ENCODE data around the gene SLC12A9. TPM values are rescaled to one million over a fixed set of nuclear protein-coding genes. Genes with fewer than 3 reads are reported as not detected.

The SLC12A9 gene
- total and polyA plus RNA-seq, 2 experiments from 2014 or later, result 10.3 to 39.9 TPM

DNA sequence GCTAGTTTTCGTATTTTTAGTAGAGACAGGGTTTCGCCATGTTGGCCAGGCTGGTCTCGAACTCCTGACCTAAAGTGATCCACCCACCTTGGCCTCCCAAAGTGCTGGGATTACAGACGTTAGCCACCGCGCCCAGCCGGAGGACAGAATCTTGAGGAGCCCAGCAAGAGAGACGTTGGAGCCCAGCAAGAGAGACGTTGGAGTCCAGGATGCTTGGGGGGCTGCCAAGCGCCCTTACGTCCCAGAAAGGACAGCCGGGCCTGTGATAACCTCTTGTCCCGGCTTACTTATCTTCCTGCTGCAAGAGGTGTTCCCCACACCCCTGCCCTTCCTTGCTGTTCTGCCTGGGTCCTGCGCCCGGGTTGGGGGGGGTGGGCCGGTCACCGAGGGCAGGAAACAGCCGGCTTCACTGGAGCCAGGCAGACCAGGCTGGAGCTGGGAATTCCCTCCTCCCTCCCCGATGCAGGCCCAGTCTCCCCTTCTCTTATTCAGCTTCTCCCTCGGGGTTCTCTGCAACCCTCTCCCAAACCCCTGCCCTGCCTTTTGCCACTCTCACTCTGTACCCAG is 23.3 kb upstream of the SLC12A9 start (continued):
- no peak for TF ChIP-seq JUNB (IDR thresholded peaks at IDR 0.05; ENCODE audit: unreplicated experiment)
- no peak for TF ChIP-seq EZH2 (IDR thresholded peaks at IDR 0.05; ENCODE audit: low read depth, unreplicated experiment)
- no peak for TF ChIP-seq REST (IDR thresholded peaks at IDR 0.05; ENCODE audit: unreplicated experiment)
- TF ChIP-seq ZNF114 (CRISPR knock-in tag; IDR thresholded peaks at IDR 0.05), result no peak
- TF ChIP-seq CTCF (conservative IDR thresholded peaks at IDR 0.05; ENCODE audit: low read depth in 2 of 2), result no peak
- no peak for TF ChIP-seq NANOG (IDR thresholded peaks at IDR 0.05; ENCODE audit: borderline replicate concordance)

DNA sequence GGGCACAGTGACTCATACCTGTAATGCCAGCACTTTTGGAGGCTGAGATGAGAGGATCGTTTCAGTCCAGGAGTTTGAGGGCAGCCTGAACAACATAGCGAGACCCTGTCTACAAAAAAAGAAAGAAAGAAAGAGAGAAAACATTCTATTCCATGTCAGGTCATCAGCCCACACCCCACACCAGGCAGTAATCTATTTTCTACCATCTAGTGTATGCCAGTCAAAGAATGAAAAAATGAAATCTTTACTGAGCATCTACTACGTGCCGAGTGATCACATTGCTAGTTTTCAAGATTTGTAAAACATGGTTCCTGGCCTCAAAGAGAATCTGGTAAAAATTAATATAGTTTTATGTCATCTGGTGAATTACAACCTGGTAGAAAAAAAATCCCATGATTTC is 22.1 kb upstream of the SLC12A9 start:
- H3K36me3 Mint-ChIP-seq (ENCODE audit: low read depth), result peaks cover 16% of the 10 kb centered on the region
- H3F3A ChIP-seq (replicated peaks; ENCODE audit: low read depth), result peaks cover 8% of the 10 kb centered on the region
- H3K27me3 Mint-ChIP-seq (ENCODE audit: insufficient read depth, low read depth, poor library complexity), result peaks cover 24% of the 10 kb centered on the region
- no peaks in the 10 kb centered on the region for H3K36me3 ChIP-seq (ENCODE audit: insufficient read depth)
- H3K27me3 ChIP-seq (ENCODE audit: insufficient read depth), result no peaks in the 10 kb centered on the region
- DNase-seq (ENCODE audit: low spot score) (no peak), ATAC-seq (no peak)
- peaks cover 10% of the 10 kb centered on the region for H4K20me1 ChIP-seq (replicated peaks; ENCODE audit: insufficient read depth)
- H3K27ac Mint-ChIP-seq, result no peak overlapping the region
- H3K9me3 Mint-ChIP-seq, result peaks cover 2% of the 10 kb centered on the region; the same call in 1 of the 3 replicates
- H3K27ac ChIP-seq (ENCODE audit: low read depth), result peak overlapping the region; percentile 23; the same call in 1 of the 2 replicates
- no peaks in the 10 kb centered on the region for H3K9me2 ChIP-seq (ENCODE audit: insufficient read depth)
- no peak overlapping the region for H2AFZ ChIP-seq
- no peak overlapping the region for H3K4me3 Mint-ChIP-seq
- no peak overlapping the region for H3K4me3 ChIP-seq
- peaks cover 42% of the 10 kb centered on the region for H3K79me2 ChIP-seq (replicated peaks; ENCODE audit: insufficient read depth)
- peaks cover 19% of the 10 kb centered on the region for H3K4me1 Mint-ChIP-seq
- H3K4me2 ChIP-seq, result no peak overlapping the region
- peaks cover 10% of the 10 kb centered on the region for H3K4me1 ChIP-seq (ENCODE audit: insufficient read depth)
- TF ChIP-seq, protein P1, sequence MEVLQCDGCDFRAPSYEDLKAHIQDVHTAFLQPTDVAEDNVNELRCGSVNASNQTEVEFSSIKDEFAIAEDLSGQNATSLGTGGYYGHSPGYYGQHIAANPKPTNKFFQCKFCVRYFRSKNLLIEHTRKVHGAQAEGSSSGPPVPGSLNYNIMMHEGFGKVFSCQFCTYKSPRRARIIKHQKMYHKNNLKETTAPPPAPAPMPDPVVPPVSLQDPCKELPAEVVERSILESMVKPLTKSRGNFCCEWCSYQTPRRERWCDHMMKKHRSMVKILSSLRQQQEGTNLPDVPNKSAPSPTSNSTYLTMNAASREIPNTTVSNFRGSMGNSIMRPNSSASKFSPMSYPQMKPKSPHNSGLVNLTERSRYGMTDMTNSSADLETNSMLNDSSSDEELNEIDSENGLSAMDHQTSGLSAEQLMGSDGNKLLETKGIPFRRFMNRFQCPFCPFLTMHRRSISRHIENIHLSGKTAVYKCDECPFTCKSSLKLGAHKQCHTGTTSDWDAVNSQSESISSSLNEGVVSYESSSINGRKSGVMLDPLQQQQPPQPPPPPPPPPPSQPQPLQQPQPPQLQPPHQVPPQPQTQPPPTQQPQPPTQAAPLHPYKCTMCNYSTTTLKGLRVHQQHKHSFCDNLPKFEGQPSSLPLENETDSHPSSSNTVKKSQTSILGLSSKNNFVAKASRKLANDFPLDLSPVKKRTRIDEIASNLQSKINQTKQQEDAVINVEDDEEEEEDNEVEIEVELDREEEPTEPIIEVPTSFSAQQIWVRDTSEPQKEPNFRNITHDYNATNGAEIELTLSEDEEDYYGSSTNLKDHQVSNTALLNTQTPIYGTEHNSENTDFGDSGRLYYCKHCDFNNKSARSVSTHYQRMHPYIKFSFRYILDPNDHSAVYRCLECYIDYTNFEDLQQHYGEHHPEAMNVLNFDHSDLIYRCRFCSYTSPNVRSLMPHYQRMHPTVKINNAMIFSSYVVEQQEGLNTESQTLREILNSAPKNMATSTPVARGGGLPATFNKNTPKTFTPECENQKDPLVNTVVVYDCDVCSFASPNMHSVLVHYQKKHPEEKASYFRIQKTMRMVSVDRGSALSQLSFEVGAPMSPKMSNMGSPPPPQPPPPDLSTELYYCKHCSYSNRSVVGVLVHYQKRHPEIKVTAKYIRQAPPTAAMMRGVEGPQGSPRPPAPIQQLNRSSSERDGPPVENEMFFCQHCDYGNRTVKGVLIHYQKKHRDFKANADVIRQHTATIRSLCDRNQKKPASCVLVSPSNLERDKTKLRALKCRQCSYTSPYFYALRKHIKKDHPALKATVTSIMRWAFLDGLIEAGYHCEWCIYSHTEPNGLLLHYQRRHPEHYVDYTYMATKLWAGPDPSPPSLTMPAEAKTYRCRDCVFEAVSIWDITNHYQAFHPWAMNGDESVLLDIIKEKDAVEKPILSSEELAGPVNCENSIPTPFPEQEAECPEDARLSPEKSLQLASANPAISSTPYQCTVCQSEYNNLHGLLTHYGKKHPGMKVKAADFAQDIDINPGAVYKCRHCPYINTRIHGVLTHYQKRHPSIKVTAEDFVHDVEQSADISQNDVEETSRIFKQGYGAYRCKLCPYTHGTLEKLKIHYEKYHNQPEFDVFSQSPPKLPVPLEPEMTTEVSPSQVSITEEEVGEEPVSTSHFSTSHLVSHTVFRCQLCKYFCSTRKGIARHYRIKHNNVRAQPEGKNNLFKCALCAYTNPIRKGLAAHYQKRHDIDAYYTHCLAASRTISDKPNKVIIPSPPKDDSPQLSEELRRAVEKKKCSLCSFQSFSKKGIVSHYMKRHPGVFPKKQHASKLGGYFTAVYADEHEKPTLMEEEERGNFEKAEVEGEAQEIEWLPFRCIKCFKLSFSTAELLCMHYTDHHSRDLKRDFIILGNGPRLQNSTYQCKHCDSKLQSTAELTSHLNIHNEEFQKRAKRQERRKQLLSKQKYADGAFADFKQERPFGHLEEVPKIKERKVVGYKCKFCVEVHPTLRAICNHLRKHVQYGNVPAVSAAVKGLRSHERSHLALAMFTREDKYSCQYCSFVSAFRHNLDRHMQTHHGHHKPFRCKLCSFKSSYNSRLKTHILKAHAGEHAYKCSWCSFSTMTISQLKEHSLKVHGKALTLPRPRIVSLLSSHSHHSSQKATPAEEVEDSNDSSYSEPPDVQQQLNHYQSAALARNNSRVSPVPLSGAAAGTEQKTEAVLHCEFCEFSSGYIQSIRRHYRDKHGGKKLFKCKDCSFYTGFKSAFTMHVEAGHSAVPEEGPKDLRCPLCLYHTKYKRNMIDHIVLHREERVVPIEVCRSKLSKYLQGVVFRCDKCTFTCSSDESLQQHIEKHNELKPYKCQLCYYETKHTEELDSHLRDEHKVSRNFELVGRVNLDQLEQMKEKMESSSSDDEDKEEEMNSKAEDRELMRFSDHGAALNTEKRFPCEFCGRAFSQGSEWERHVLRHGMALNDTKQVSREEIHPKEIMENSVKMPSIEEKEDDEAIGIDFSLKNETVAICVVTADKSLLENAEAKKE (CRISPR knock-in tag; IDR thresholded peaks at IDR 0.05), result no peak
- TF ChIP-seq ZNF331 (CRISPR knock-in tag; IDR thresholded peaks at IDR 0.05; ENCODE audit: low read depth) (no peak), POLR2AphosphoS5 (IDR thresholded peaks at IDR 0.05; ENCODE audit: low read depth) (no peak), CTCF (conservative IDR thresholded peaks at IDR 0.05; ENCODE audit: low read depth in 2 of 2) (no peak), ZNF114 (CRISPR knock-in tag; IDR thresholded peaks at IDR 0.05) (no peak)

Measured in GM23338 (cell line).